HL-60 (cell line): Measurements from ENCODE around the gene DLGAP3.

Source experiments
- GABPA ChIP-seq: IDR thresholded peaks from 2 replicates; pipeline ENCODE4 v1.6.1; 2012; ENCODE audit warnings: low read depth
- POLR2AphosphoS5 ChIP-seq: IDR thresholded peaks from 2 replicates; pipeline ENCODE4 v1.6.1; 2012; ENCODE audit warnings: low read depth
- TF ChIP-seq, protein P1 (sequence below): IDR thresholded peaks from one replicate; pipeline ENCODE4 v1.5.1; 2011; ENCODE audit warnings: low read length, control low read depth, inconsistent platforms; ENCODE audit not compliant: insufficient read depth
- TF ChIP-seq, protein P2 (sequence below): IDR thresholded peaks from 2 replicates; pipeline ENCODE4 v1.6.1; 2012; ENCODE audit warnings: low read depth; ENCODE audit not compliant: insufficient replicate concordance

DNA sequence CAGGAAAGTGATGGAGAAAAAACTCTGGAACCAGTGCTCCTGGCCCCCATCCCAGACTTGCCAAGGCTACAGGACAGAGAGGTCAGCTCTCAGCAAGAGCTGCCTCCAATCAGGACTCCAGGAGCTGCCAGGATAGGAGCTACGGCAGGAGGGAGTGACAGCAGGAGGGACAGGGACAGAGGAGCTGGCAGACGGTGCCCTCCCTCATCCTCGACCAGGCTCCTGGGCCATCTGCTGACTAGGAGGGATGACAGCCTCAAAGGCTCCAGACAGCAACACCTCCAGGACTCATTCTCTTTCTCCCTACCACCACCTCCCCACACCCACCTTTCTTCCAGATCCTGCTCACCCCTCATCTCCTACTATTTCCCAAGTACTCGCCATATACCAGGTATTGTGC lies 22.7 kb downstream of the DLGAP3 start:
- TF ChIP-seq, protein P1, sequence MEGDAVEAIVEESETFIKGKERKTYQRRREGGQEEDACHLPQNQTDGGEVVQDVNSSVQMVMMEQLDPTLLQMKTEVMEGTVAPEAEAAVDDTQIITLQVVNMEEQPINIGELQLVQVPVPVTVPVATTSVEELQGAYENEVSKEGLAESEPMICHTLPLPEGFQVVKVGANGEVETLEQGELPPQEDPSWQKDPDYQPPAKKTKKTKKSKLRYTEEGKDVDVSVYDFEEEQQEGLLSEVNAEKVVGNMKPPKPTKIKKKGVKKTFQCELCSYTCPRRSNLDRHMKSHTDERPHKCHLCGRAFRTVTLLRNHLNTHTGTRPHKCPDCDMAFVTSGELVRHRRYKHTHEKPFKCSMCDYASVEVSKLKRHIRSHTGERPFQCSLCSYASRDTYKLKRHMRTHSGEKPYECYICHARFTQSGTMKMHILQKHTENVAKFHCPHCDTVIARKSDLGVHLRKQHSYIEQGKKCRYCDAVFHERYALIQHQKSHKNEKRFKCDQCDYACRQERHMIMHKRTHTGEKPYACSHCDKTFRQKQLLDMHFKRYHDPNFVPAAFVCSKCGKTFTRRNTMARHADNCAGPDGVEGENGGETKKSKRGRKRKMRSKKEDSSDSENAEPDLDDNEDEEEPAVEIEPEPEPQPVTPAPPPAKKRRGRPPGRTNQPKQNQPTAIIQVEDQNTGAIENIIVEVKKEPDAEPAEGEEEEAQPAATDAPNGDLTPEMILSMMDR = no peak
- TF ChIP-seq GABPA = no peak
- TF ChIP-seq POLR2AphosphoS5 = no peak
- TF ChIP-seq, protein P2, sequence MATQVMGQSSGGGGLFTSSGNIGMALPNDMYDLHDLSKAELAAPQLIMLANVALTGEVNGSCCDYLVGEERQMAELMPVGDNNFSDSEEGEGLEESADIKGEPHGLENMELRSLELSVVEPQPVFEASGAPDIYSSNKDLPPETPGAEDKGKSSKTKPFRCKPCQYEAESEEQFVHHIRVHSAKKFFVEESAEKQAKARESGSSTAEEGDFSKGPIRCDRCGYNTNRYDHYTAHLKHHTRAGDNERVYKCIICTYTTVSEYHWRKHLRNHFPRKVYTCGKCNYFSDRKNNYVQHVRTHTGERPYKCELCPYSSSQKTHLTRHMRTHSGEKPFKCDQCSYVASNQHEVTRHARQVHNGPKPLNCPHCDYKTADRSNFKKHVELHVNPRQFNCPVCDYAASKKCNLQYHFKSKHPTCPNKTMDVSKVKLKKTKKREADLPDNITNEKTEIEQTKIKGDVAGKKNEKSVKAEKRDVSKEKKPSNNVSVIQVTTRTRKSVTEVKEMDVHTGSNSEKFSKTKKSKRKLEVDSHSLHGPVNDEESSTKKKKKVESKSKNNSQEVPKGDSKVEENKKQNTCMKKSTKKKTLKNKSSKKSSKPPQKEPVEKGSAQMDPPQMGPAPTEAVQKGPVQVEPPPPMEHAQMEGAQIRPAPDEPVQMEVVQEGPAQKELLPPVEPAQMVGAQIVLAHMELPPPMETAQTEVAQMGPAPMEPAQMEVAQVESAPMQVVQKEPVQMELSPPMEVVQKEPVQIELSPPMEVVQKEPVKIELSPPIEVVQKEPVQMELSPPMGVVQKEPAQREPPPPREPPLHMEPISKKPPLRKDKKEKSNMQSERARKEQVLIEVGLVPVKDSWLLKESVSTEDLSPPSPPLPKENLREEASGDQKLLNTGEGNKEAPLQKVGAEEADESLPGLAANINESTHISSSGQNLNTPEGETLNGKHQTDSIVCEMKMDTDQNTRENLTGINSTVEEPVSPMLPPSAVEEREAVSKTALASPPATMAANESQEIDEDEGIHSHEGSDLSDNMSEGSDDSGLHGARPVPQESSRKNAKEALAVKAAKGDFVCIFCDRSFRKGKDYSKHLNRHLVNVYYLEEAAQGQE = no peak
